Endothelial cell of umbilical vein (primary cell): ENCODE measurements around the gene TTC33.

ENCODE experiments used
- POLR2A ChIP-seq: IDR thresholded peaks from 2 replicates; pipeline ENCODE4 v1.6.1; 2012; ENCODE audit warnings: low read depth, mild to moderate bottlenecking, control low read depth, low read length
- POLR2AphosphoS5 ChIP-seq: IDR thresholded peaks from 2 replicates; pipeline ENCODE4 v1.6.1; 2012; ENCODE audit warnings: low read depth, mild to moderate bottlenecking, control low read depth, low read length, moderate library complexity; ENCODE audit not compliant: insufficient read depth
- TF ChIP-seq, protein P1 (sequence below), 2 donors: IDR thresholded peaks; 1 replicate in 1 of 2; 2 replicates in 1 of 2; pipeline ENCODE4 v1.5.1; 2011; ENCODE audit warnings: low read length in 2 of 2, mild to moderate bottlenecking in 2 of 2, moderate library complexity in 2 of 2, control low read depth in 1 of 2, inconsistent platforms in 1 of 2, low read depth in 1 of 2; ENCODE audit not compliant: insufficient read depth in 1 of 2; ENCODE audit errors: extremely low read depth in 1 of 2

GRCh38 chr5:40571729-40572128 lies 184.0 kb downstream of the TTC33 start:
- TF ChIP-seq, protein P1, sequence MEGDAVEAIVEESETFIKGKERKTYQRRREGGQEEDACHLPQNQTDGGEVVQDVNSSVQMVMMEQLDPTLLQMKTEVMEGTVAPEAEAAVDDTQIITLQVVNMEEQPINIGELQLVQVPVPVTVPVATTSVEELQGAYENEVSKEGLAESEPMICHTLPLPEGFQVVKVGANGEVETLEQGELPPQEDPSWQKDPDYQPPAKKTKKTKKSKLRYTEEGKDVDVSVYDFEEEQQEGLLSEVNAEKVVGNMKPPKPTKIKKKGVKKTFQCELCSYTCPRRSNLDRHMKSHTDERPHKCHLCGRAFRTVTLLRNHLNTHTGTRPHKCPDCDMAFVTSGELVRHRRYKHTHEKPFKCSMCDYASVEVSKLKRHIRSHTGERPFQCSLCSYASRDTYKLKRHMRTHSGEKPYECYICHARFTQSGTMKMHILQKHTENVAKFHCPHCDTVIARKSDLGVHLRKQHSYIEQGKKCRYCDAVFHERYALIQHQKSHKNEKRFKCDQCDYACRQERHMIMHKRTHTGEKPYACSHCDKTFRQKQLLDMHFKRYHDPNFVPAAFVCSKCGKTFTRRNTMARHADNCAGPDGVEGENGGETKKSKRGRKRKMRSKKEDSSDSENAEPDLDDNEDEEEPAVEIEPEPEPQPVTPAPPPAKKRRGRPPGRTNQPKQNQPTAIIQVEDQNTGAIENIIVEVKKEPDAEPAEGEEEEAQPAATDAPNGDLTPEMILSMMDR (IDR thresholded peaks at IDR 0.05; ENCODE audit: extremely low read depth in 1 of 2, insufficient read depth in 1 of 2, low read depth in 1 of 2, low read length in 2 of 2), result no peak
- TF ChIP-seq POLR2A (no peak), POLR2AphosphoS5 (no peak)
